ENCODE data around the gene RNF17. TPM values are rescaled to one million over a fixed set of nuclear protein-coding genes. Genes with fewer than 3 reads are reported as not detected.
A peak's percentile ranks its signal among the peaks of the same experiment; 100 is the strongest.

The RNF17 gene
- total RNA-seq, 1 donor from 2014 or later = not detected

DNA sequence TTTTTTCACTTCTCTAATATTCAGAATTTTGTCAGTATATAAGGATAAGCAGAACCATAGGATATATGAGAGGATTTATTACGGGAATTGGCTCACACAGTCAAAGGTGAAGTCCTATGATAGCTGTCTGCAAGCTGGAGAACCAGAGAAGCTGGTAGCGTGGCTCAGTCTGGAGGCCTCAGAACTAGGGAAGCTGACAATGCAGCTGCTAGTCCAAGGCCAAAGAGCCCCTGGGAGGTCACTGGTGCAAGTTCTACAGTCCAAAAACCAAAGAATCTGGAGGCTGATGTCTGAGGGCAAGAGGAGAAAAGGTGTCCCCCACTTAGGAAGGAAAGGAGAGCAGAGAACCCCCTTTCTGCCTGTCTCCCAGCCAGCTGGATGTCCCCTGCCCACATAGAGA lies 114.4 kb downstream of the RNF17 start:
- no peak for DNase-seq
- CTCF ChIA-PET = no interaction called here
- Mint-ChIP-seq H3K4me1 (no peaks in the 10 kb centered on the region), H3K36me3 (ENCODE audit: low read depth) (peaks cover 8% of the 10 kb centered on the region), H3K27ac (no peak overlapping the region), H3K9me3 (no peaks in the 10 kb centered on the region), H3K4me3 (no peak overlapping the region), H3K27me3 (peaks cover 6% of the 10 kb centered on the region)
- POLR2A ChIA-PET = no interaction called here
- ATAC-seq (ENCODE audit: low read depth) = no peak
- intact Hi-C loops (cut with micrococcal nuclease) = no loop called here
- TF ChIP-seq, protein P1, sequence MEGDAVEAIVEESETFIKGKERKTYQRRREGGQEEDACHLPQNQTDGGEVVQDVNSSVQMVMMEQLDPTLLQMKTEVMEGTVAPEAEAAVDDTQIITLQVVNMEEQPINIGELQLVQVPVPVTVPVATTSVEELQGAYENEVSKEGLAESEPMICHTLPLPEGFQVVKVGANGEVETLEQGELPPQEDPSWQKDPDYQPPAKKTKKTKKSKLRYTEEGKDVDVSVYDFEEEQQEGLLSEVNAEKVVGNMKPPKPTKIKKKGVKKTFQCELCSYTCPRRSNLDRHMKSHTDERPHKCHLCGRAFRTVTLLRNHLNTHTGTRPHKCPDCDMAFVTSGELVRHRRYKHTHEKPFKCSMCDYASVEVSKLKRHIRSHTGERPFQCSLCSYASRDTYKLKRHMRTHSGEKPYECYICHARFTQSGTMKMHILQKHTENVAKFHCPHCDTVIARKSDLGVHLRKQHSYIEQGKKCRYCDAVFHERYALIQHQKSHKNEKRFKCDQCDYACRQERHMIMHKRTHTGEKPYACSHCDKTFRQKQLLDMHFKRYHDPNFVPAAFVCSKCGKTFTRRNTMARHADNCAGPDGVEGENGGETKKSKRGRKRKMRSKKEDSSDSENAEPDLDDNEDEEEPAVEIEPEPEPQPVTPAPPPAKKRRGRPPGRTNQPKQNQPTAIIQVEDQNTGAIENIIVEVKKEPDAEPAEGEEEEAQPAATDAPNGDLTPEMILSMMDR (IDR thresholded peaks at IDR 0.05) = no peak

DNA sequence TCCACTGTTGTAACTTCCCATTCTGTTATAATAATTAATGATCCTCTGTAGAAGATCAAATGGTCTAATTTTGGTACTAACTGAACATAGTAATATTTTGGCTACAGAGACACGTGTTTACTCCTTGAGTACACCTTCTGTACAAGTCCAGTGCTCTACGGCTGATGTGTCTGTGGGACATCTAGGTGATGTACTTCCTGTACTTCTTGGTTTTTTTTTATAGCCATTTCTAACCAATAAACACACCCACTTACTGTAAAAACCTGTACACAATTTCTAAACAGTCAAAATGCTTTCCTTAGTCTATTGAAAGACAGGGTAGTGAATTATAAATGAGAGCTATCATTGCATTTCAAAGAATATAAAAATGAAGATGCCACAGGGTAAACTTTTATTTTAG lies 118.7 kb downstream of the RNF17 start:
- Mint-ChIP-seq H3K36me3 (ENCODE audit: low read depth) (peaks cover 35% of the 10 kb centered on the region), H3K4me1 (peaks cover under 1% of the 10 kb centered on the region), H3K27ac (no peak overlapping the region), H3K27me3 (no peaks in the 10 kb centered on the region), H3K4me3 (no peak overlapping the region), H3K9me3 (no peaks in the 10 kb centered on the region)
- POLR2A ChIA-PET = no interaction called here
- CTCF ChIA-PET = no interaction called here
- ATAC-seq (ENCODE audit: low read depth) = no peak
- intact Hi-C loops (cut with micrococcal nuclease) = loop anchor here (10.0 kb wide), 1 partner anchor 62 kb away; no protein-coding TSS in a partner anchor
- TF ChIP-seq, protein P1 (IDR thresholded peaks at IDR 0.05) = no peak
- no peak for DNase-seq

DNA sequence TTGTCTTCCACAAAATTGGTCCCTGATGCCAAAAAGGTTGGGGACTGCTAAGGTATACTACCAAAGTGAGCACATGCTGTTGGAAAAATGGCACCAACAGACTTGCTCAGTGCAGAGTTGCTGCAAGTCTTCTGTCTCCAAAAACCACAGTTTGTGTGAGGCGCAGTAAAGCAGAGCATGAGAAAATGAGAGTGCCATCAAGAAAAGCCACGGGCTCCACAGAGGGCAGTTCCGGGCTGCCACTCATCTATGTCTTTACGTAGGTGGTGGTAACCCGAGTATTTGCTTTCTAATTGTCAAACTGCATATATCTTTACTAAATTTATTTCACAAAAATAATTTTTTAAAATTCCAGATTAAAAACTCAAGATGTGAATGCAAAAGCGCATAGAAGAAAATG lies 123.8 kb downstream of the RNF17 start:
- CTCF ChIA-PET = no interaction called here
- H3K27me3 Mint-ChIP-seq = no peaks in the 10 kb centered on the region
- DNase-seq (no peak), ATAC-seq (ENCODE audit: low read depth) (peak; percentile 82)
- H3K36me3 Mint-ChIP-seq (ENCODE audit: low read depth) = peaks cover 65% of the 10 kb centered on the region
- H3K4me1 Mint-ChIP-seq = peaks cover 17% of the 10 kb centered on the region
- POLR2A ChIA-PET = interaction anchor here (0.6 kb wide), 1 partner anchor 1080 kb away, joined by 3 read pairs; no protein-coding TSS in a partner anchor
- H3K4me3 Mint-ChIP-seq = no peak overlapping the region
- no peaks in the 10 kb centered on the region for H3K9me3 Mint-ChIP-seq
- no peak overlapping the region for H3K27ac Mint-ChIP-seq
- TF ChIP-seq, protein P1 (IDR thresholded peaks at IDR 0.05) = no peak
- intact Hi-C loops (cut with micrococcal nuclease) = loop anchor here (5.0 to 10.0 kb wide), 2 partner anchors 35 to 57 kb away; a partner anchor contains a TSS

DNA sequence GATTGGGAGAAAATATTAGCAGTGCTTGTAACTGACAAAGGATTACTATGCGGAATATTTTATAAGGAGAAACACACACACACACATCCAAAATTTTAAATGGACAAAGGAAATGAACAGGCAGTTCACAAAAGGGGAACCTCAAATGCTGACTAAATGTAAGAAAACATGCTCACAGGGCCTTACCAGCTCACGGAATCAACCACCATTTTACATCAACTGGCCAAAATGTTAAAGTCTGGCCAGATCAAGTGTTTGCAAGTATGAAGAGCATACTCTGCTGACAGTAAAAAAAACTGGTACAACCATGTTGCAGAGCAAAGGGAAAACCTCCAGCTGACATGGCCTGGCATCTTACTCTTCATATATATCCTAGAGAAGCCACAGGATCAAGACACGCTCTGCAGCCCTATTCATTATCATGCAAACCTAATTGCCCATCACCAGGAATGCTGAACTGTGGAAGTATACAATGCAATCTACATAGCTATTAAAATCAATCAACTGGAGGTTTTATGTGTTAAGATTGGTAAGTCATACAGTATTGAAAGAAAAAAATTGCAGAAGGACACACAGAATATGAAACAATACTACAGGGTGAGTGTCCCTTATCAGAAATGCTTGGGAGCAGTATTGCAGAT lies 124.4 kb downstream of the RNF17 start:
- Mint-ChIP-seq H3K27me3 (no peaks in the 10 kb centered on the region), H3K36me3 (ENCODE audit: low read depth) (peaks cover 65% of the 10 kb centered on the region), H3K4me1 (peaks cover 17% of the 10 kb centered on the region), H3K4me3 (no peak overlapping the region), H3K9me3 (no peaks in the 10 kb centered on the region), H3K27ac (no peak overlapping the region)
- TF ChIP-seq, protein P1 (IDR thresholded peaks at IDR 0.05) = no peak
- ChIA-PET POLR2A (no interaction called here), CTCF (no interaction called here)
- ATAC-seq (ENCODE audit: low read depth) (peak; percentile 40), DNase-seq (no peak)
- intact Hi-C loops (cut with micrococcal nuclease) = loop anchor here (5.0 to 10.0 kb wide), 2 partner anchors 34 to 56 kb away; a partner anchor contains a TSS

DNA sequence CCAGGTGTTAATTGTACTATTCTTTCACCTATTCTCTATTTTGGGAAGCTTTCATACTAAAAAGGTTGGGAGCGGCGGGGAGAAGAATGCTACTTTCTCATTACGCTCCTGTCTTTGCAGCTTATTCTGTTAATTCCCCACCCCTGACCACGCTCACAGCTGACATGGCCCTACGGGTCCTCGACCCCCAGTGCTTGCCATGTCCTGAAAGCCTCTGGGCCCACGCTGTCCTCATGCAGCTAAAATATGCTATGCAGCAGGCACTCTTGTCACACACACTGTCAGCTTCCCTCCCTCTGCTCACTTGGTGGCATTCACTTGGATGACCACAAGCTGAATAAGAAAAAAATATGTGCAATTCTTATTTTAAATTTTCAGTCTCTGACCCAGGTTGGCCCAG lies 126.3 kb downstream of the RNF17 start:
- H3K27ac Mint-ChIP-seq = no peak overlapping the region
- POLR2A ChIA-PET = no interaction called here
- no peaks in the 10 kb centered on the region for H3K27me3 Mint-ChIP-seq
- no peak for ATAC-seq (ENCODE audit: low read depth)
- no peak overlapping the region for H3K4me3 Mint-ChIP-seq
- H3K36me3 Mint-ChIP-seq (ENCODE audit: low read depth) = peaks cover 57% of the 10 kb centered on the region
- intact Hi-C loops (cut with micrococcal nuclease) = no loop called here
- H3K9me3 Mint-ChIP-seq = no peaks in the 10 kb centered on the region
- CTCF ChIA-PET = no interaction called here
- TF ChIP-seq, protein P1 (IDR thresholded peaks at IDR 0.05) = no peak
- DNase-seq = no peak
- peaks cover 17% of the 10 kb centered on the region for H3K4me1 Mint-ChIP-seq
